Karpas-422 (cell line): ENCODE results near the gene HLA-DQB2. TPM values are rescaled to one million over a fixed set of nuclear protein-coding genes. Genes with fewer than 3 reads are reported as not detected.
"Not testable (repeated sequence)": the region's sequence is repeated elsewhere in the genome, so short reads cannot be mapped to it uniquely, and the experiment has no call there.

Source experiments
- DNase-seq: peaks from one replicate; pipeline ENCODE4 v3.0.0-alpha.2; 2015
- H2AFZ ChIP-seq: fragments of 200-600 bp; sonication (generic); 2 replicates; pipeline ENCODE4 v1.6.1; 2014; ENCODE audit warnings: antibody characterized with exemption, low read length, mixed read lengths
- H3K27ac ChIP-seq: fragments of 200-600 bp; sonication (generic); 2 replicates; pipeline ENCODE4 v1.5.1; 2014; ENCODE audit warnings: mild to moderate bottlenecking, low read length, moderate library complexity
- H3K27me3 ChIP-seq: fragments of 200-600 bp; sonication (generic); 2 replicates; pipeline ENCODE4 v1.6.1; 2014; ENCODE audit warnings: low read length, mixed read lengths
- H3K36me3 ChIP-seq: fragments of 200-600 bp; sonication (generic); 2 replicates; pipeline ENCODE4 v1.6.1; 2014; ENCODE audit warnings: low read length, mixed read lengths; ENCODE audit not compliant: insufficient read depth
- H3K4me1 ChIP-seq: fragments of 200-600 bp; sonication (generic); 2 replicates; pipeline ENCODE4 v1.6.1; 2014; ENCODE audit warnings: mild to moderate bottlenecking, low read length, mixed read lengths
- H3K4me2 ChIP-seq: fragments of 200-600 bp; sonication (generic); 2 replicates; pipeline ENCODE4 v1.6.1; 2014; ENCODE audit warnings: low read length, low read depth, mild to moderate bottlenecking; ENCODE audit not compliant: poor library complexity, severe bottlenecking
- H3K4me3 ChIP-seq: fragments of 200-600 bp; sonication (generic); 2 replicates; pipeline ENCODE4 v1.5.1; 2014; ENCODE audit warnings: mild to moderate bottlenecking, antibody characterized with exemption, low read length, mixed read lengths
- H3K79me2 ChIP-seq: fragments of 200-600 bp; sonication (generic); 2 replicates; pipeline ENCODE4 v1.6.1; 2014; ENCODE audit warnings: mild to moderate bottlenecking, low read length, mixed read lengths
- H3K9ac ChIP-seq: fragments of 200-600 bp; sonication (generic); 2 replicates; pipeline ENCODE4 v1.6.0; 2014; ENCODE audit warnings: low read length
- H3K9me2 ChIP-seq: fragments of 200-600 bp; sonication (generic), shearing (Covaris generic); replicated peaks from 2 replicates; pipeline ENCODE4 v1.6.0; 2014; ENCODE audit warnings: mild to moderate bottlenecking, low read length, moderate library complexity; ENCODE audit not compliant: insufficient read depth
- H3K9me3 ChIP-seq: fragments of 300-700, 200-600 bp; sonication (generic); 2 replicates; pipeline ENCODE4 v1.6.1; 2014; ENCODE audit warnings: low read length, mixed read lengths
- H4K20me1 ChIP-seq: fragments of 200-600 bp; sonication (generic); 2 replicates; pipeline ENCODE4 v1.6.1; 2014; ENCODE audit warnings: mild to moderate bottlenecking, antibody characterized with exemption, low read length, low read depth; ENCODE audit not compliant: insufficient read depth
- total RNA-seq: library from RNA; depleted of rRNA; stranded (reverse); fragments of >200 nt; shearing (Covaris generic); gene quantifications from 2 replicates; pipeline ENCODE4 v1.2.3, GENCODE V29; 2014; ENCODE audit warnings: low replicate concordance

HLA-DQB2 gene
- total RNA-seq, 1 experiment from 2014 or later, result not detected

DNA sequence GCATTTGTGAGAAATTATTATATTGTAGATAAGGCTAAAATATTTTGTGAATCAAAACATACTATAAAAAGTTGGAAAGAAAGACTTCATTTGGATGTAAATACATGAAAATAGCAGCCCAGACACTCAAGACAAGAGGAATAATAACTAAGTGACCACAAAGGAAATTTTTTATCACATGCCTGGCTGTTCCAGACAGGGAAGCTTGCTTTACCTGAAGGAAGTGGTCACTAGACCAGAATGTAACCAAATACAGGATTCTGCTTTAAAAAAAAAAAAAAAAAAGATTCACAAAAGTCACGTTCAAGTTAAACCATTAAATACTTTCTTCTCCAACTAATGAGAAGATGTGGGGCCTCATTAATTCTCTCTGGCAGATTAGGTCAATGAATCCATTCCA is 9.3 kb upstream of the HLA-DQB2 start:
- Histone ChIP-seq H2AFZ (no peak overlapping the region), H3K9ac (no peak overlapping the region), H3K79me2 (no peaks in the 10 kb centered on the region), H4K20me1 (no peaks in the 10 kb centered on the region), H3K4me1 (no peaks in the 10 kb centered on the region), H3K4me3 (no peak overlapping the region), H3K9me3 (no peaks in the 10 kb centered on the region), H3K36me3 (no peaks in the 10 kb centered on the region), H3K9me2 (no peaks in the 10 kb centered on the region), H3K27me3 (no peaks in the 10 kb centered on the region), H3K27ac (no peak overlapping the region), H3K4me2 (no peak overlapping the region)
- no peak for DNase-seq

DNA sequence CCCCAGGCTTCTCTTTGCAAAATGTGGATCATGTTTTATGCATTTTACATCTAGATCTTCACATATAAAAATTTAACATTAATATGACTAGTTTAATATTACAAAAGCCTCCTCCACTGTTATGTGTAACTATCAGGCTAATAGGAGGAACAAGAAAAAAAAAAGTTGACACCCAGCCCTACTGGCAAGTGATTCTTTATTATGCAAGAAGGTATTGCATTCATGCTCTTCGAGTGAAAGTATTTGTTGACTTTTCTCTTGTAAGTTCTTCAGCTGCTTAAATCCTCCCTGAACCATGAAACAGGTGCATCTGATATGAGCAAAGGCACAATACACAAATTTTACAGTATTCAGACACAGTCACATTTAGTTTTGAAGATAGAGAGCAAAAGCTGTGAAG is 716 bp upstream of the HLA-DQB2 start:
- no peaks in the 10 kb centered on the region for H3K27me3 ChIP-seq
- no peak overlapping the region for H3K4me2 ChIP-seq
- no peaks in the 10 kb centered on the region for H3K9me3 ChIP-seq
- no peaks in the 10 kb centered on the region for H3K4me1 ChIP-seq
- DNase-seq, result no peak
- no peak overlapping the region for H2AFZ ChIP-seq
- H3K4me3 ChIP-seq, result no peak overlapping the region
- no peaks in the 10 kb centered on the region for H3K79me2 ChIP-seq
- no peak overlapping the region for H3K27ac ChIP-seq
- H3K9ac ChIP-seq, result no peak overlapping the region
- no peaks in the 10 kb centered on the region for H3K36me3 ChIP-seq
- no peaks in the 10 kb centered on the region for H4K20me1 ChIP-seq
- H3K9me2 ChIP-seq, result no peaks in the 10 kb centered on the region

DNA sequence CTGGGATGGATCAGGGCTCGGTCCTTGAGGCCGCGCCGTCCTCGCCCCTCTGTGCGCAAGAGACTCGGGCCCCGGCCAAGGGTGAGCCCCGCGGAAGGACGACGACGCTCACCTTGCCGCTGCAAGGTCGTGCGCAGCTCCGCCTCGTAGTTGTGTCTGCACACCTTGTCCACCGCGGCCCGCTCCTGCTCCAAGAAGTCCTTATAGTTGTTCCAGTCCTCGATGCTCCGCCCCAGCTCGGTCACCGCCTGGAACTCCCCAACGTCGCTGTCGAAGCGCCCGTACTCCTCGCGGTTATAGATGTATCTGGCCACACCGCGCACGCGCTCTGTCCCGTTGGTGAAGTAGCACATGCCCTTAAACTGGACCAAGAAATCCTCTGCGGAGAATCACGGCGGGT is 1.8 kb downstream of the HLA-DQB2 start:
- Histone ChIP-seq H3K9me3 (no peaks in the 10 kb centered on the region), H3K4me1 (no peaks in the 10 kb centered on the region; the same call in 1 of the 2 replicates), H3K4me2 (no peak overlapping the region), H3K27ac (no peak overlapping the region), H3K9ac (no peak overlapping the region), H3K27me3 (no peaks in the 10 kb centered on the region), H3K79me2 (no peaks in the 10 kb centered on the region), H4K20me1 (no peaks in the 10 kb centered on the region), H3K9me2 (no peaks in the 10 kb centered on the region), H3K4me3 (no peak overlapping the region), H2AFZ (no peak overlapping the region), H3K36me3 (no peaks in the 10 kb centered on the region)
- no peak for DNase-seq

DNA sequence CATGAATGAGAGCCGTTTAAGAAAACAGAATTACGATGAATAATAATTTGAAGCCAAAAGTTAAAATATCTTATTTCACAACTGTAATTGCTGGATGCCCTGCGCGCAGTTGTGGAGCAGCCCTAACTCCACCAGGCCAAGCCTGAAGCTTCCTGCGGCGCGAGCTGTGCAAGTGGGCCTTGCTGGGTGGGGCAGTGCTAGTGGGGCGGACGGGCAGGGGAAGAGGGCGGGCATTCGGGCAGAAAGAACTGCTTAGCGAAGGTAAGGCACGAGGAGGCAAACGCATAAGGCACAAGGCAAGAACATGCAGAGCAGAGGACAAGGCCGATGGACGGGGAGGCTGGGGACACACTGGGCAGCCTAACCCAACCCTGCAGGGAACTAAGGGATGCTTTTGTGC is 2.3 kb downstream of the HLA-DQB2 start:
- no peak overlapping the region for H3K27ac ChIP-seq
- H4K20me1 ChIP-seq, result no peaks in the 10 kb centered on the region
- H3K9me2 ChIP-seq, result no peaks in the 10 kb centered on the region
- no peak overlapping the region for H3K4me2 ChIP-seq
- no peak for DNase-seq
- no peak overlapping the region for H3K4me3 ChIP-seq
- no peaks in the 10 kb centered on the region; the same call in 1 of the 2 replicates for H3K4me1 ChIP-seq
- H3K36me3 ChIP-seq, result no peaks in the 10 kb centered on the region
- no peaks in the 10 kb centered on the region for H3K79me2 ChIP-seq
- H2AFZ ChIP-seq, result no peak overlapping the region
- no peaks in the 10 kb centered on the region for H3K27me3 ChIP-seq
- no peak overlapping the region for H3K9ac ChIP-seq
- no peaks in the 10 kb centered on the region for H3K9me3 ChIP-seq

DNA sequence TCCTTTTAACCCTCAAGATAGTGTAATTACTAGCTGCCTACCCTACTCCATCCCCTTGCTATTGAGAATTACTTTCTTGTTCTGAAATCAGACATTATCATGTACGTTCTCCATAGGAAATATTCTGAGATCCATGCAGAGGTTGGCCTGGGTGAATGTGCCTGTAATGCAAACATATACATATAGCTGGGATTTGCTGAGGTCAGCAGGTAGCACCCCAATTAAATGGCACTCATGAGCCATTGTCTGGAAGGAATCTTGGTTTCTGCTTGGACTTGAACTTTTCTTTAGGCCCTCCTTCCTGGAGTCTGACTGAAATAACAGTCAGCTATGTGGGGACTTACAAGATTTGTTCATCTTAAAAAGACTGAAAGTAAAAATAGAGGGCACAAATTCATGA is 3.7 kb downstream of the HLA-DQB2 start:
- no peaks in the 10 kb centered on the region; the same call in 1 of the 2 replicates for H3K4me1 ChIP-seq
- H3K9ac ChIP-seq, result no peak overlapping the region
- no peaks in the 10 kb centered on the region for H3K9me2 ChIP-seq
- no peak overlapping the region for H3K4me2 ChIP-seq
- DNase-seq, result no peak
- no peak overlapping the region for H3K4me3 ChIP-seq
- no peaks in the 10 kb centered on the region for H3K79me2 ChIP-seq
- no peaks in the 10 kb centered on the region for H3K36me3 ChIP-seq
- no peaks in the 10 kb centered on the region for H3K9me3 ChIP-seq
- no peaks in the 10 kb centered on the region for H4K20me1 ChIP-seq
- no peaks in the 10 kb centered on the region for H3K27me3 ChIP-seq
- H3K27ac ChIP-seq, result no peak overlapping the region
- H2AFZ ChIP-seq, result no peak overlapping the region

DNA sequence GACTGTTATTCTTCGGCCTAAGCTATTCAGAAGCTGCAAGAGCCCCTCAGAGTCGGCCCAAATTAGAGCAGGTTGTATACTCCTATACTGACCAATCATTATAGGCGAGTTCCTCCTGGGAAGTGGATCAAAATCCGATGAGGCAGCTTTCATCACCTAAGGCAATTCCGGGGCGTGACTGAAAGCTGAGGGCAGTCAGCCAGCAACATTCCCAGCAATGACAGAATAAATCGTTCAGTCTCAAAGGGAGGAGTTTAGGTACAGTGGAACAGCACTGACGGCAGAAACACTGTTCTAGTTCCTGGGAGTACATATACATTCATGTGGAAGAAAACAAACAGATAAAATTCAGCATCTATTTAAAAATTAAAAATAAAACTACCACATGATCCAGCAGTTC is 10.8 kb downstream of the HLA-DQB2 start:
- Histone ChIP-seq H3K27me3 (no peaks in the 10 kb centered on the region; the same call in 1 of the 2 replicates), H3K79me2 (no peaks in the 10 kb centered on the region), H3K4me1 (no peaks in the 10 kb centered on the region; the same call in 1 of the 2 replicates), H3K9ac (no peak overlapping the region), H3K36me3 (no peaks in the 10 kb centered on the region), H3K4me2 (no peak overlapping the region), H3K9me2 (no peaks in the 10 kb centered on the region), H3K27ac (no peak overlapping the region), H3K9me3 (no peaks in the 10 kb centered on the region), H4K20me1 (no peaks in the 10 kb centered on the region), H2AFZ (no peak overlapping the region), H3K4me3 (no peak overlapping the region)
- DNase-seq, result no peak

DNA sequence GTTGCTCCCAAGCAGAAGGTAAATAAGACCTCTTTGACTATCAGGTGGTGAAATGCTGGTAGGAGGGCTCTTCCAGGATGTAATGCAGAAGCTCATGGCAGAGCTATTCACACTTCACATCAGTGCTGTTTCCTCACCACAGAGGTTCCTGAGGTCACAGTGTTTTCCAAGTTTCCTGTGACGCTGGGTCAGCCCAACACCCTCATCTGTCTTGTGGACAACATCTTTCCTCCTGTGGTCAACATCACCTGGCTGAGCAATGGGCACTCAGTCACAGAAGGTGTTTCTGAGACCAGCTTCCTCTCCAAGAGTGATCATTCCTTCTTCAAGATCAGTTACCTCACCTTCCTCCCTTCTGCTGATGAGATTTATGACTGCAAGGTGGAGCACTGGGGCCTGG is 17.7 kb downstream of the HLA-DQB2 start:
- not testable (repeated sequence) for H3K4me2 ChIP-seq, H3K4me3 ChIP-seq, H3K79me2 ChIP-seq, H3K27me3 ChIP-seq, H3K36me3 ChIP-seq, DNase-seq, H4K20me1 ChIP-seq, H3K9ac ChIP-seq, H3K9me2 ChIP-seq, H2AFZ ChIP-seq, H3K9me3 ChIP-seq, H3K4me1 ChIP-seq, H3K27ac ChIP-seq

DNA sequence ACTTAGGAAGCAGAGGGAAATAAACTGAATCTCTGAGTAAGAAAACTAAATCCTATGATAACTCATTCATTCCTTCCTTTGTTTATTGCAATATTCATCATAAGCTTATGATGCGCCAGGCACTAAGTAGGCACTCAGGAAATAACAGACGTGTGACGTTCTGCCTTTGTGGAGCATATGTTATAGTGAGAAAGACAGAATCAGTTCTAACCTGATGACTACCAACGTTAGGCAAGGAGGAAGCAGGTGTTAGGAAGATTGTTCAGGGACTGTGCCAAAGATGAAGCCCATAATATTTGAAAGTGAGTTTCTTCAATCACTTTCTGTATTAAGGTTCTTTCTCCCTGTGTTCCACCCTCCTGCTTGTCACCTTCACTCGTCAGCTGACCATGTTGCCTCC is 18.6 kb downstream of the HLA-DQB2 start:
- DNase-seq, result no peak
- H3K4me2 ChIP-seq, result no peak overlapping the region
- no peak overlapping the region for H3K27ac ChIP-seq
- no peak overlapping the region for H3K4me3 ChIP-seq
- H3K9ac ChIP-seq, result no peak overlapping the region
- 0 out of 2 replicates have a peak overlapping the region, but pooled peaks have one; percentile 57 for H2AFZ ChIP-seq
- no peaks in the 10 kb centered on the region for H3K79me2 ChIP-seq
- no peaks in the 10 kb centered on the region for H3K9me2 ChIP-seq
- no peaks in the 10 kb centered on the region for H3K36me3 ChIP-seq
- H3K9me3 ChIP-seq, result no peaks in the 10 kb centered on the region
- no peaks in the 10 kb centered on the region for H4K20me1 ChIP-seq
- no peaks in the 10 kb centered on the region; the same call in 1 of the 2 replicates for H3K4me1 ChIP-seq
- no peaks in the 10 kb centered on the region for H3K27me3 ChIP-seq

DNA sequence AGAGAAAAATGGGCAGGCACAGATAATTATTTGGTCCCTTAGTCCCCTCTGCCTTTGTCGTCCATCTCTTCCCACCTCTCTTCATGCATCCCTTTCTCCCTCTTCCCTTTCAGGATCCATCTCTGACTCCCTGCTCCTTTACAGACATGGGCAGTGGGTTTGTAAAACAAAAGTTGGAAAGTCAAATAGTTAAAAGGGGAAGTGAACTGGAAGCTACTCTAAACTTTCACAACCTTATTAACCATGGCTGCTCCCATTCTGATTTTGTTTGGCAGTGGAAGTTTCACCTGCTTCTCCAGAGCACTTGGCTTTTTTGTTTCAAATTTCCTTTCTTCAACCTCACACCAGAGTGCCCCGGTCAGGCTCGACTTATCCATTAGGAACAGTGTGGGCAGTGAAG is 21.0 kb downstream of the HLA-DQB2 start:
- Histone ChIP-seq H3K9me2 (no peaks in the 10 kb centered on the region), H2AFZ (no peak overlapping the region), H3K4me3 (no peak overlapping the region), H3K27me3 (no peaks in the 10 kb centered on the region), H3K4me2 (no peak overlapping the region), H3K27ac (peak overlapping the region; percentile 47; the same call in 1 of the 2 replicates), H3K4me1 (no peaks in the 10 kb centered on the region; the same call in 1 of the 2 replicates), H3K79me2 (no peaks in the 10 kb centered on the region), H3K9me3 (no peaks in the 10 kb centered on the region), H4K20me1 (no peaks in the 10 kb centered on the region), H3K36me3 (no peaks in the 10 kb centered on the region), H3K9ac (peak overlapping the region; percentile 24; the same call in 1 of the 2 replicates)
- no peak for DNase-seq
